Body of pancreas (tissue), 4 donors: ENCODE measurements around the gene ERBB4. TPM values are rescaled to one million over a fixed set of nuclear protein-coding genes. Genes with fewer than 3 reads are reported as not detected.

ENCODE experiments used
- ATAC-seq: fragments of 150-250 bp; one replicate; pipeline ENCODE4 v1.9.1; 2016
- DNase-seq, 4 donors: peaks; one replicate each; pipeline ENCODE4 v3.0.0-alpha.2; 2019
- H3K27ac ChIP-seq, 4 donors: fragments of 200-600 bp; sonication (generic); 1 replicate in 3 of 4; 2 replicates in 1 of 4; pipeline versions ENCODE4 v1.5.1 to v1.6.1; 2016 to 2019; ENCODE audit warnings: mild to moderate bottlenecking in 1 of 4, mixed read lengths in 1 of 4, moderate library complexity in 1 of 4
- H3K27me3 ChIP-seq, 2 donors: fragments of 200-600 bp; sonication (generic); one replicate each; pipeline ENCODE4 v1.6.0; 2016; ENCODE audit warnings: mild to moderate bottlenecking in 1 of 2
- H3K36me3 ChIP-seq, 2 donors: fragments of 200-600 bp; sonication (generic); replicated peaks in 1 of 2; 2 replicates each; pipeline ENCODE4 v1.5.1; 2016; ENCODE audit warnings: low read depth in 2 of 2; ENCODE audit not compliant: insufficient read depth in 1 of 2
- H3K4me1 ChIP-seq: fragments of 200-600 bp; sonication (generic); one replicate; pipeline ENCODE4 v1.6.0; 2016
- H3K4me3 ChIP-seq, 2 donors: fragments of 200-600 bp; sonication (generic); 1 replicate in 1 of 2; 2 replicates in 1 of 2; pipeline ENCODE4 v1.5.1; 2016 to 2019
- H3K9me3 ChIP-seq, 3 donors: fragments of 200-600 bp; sonication (generic); 1 replicate in 2 of 3; 2 replicates in 1 of 3; pipeline ENCODE4 v1.5.1; 2016
- POLR2A ChIP-seq, 3 donors: fragments of 450-650 bp; IDR thresholded peaks; one replicate each; pipeline ENCODE4 v1.6.1; 2016; ENCODE audit warnings: antibody characterized with exemption in 3 of 3, mild to moderate bottlenecking in 2 of 3
- WGBS, 2 donors: methylation state at CpG; one replicate each; pipeline ENCODE4 v1.1.5; 2017; 5-methylcytosine and 5-hydroxymethylcytosine counted together
- intact Hi-C: fragments of 100-400 bp; cut with DNase I; formaldehyde crosslinking; loops from one replicate; pipeline ENCODE4 v1.15.1; 2023
- total RNA-seq, 2 donors: library from RNA; depleted of rRNA; stranded (reverse); fragments of >200 nt; gene quantifications; one replicate each; pipeline ENCODE4 v1.1.0, GENCODE V29; 2016
- TF ChIP-seq, protein P1 (sequence below), 7 experiments: fragments of 450-650 bp in 4 of 7; fragments of 200-600 bp in 3 of 7; sonication (generic) in 3 of 7; IDR thresholded peaks; one replicate each; pipeline ENCODE4 v1.5.1; 2016 to 2019; ENCODE audit warnings: antibody characterized with exemption in 7 of 7

Gene ERBB4
- total RNA-seq, 2 donors from 2014 or later, result 1.6 to 4.4 TPM

DNA sequence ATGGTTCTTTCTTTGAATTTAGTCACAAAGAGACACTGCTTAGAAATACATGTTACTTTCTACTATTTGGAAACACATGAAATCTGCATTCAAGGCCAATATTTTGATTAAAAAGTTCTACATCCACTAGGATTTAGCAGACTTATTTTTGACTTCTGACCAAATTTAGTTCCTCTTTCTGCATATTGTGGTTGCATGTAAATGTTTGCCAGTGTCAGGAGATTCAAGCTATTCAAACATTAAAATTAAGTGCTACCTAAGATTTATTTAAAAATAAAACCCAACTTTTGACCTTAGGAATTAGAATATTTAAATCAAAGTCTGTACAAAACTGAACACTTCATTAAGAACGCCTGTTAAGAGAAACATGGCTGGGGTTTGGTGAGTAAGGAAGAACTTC lies 1091.1 kb downstream of the ERBB4 start:
- H3K4me1 ChIP-seq, result no peaks in the 10 kb centered on the region
- no peak for DNase-seq
- 67 to 77% methylated on average over 1 of the region's 1 CpG for WGBS, 2 donors

DNA sequence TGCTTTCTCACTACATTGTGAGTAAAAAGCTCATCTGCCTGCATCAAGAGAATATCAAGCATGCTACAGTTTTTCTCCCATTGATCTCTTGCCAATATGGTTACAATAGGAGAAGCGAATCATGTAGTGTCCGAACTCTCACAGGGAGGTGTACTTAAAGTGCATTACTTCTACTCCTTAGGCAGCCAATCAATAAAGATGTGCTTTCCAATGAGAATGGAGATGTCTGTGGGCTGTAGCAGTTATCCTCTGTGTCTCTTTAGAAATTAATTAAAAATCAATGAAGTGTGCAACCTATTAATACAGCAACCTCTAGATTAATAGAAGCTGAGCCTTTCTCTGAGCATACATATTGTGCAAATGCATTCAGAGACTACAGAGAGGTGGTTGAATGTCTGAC lies 1098.5 kb downstream of the ERBB4 start:
- 84 to 96% methylated on average over 2 of the region's 2 CpGs for WGBS, 2 donors
- TF ChIP-seq, protein P1, sequence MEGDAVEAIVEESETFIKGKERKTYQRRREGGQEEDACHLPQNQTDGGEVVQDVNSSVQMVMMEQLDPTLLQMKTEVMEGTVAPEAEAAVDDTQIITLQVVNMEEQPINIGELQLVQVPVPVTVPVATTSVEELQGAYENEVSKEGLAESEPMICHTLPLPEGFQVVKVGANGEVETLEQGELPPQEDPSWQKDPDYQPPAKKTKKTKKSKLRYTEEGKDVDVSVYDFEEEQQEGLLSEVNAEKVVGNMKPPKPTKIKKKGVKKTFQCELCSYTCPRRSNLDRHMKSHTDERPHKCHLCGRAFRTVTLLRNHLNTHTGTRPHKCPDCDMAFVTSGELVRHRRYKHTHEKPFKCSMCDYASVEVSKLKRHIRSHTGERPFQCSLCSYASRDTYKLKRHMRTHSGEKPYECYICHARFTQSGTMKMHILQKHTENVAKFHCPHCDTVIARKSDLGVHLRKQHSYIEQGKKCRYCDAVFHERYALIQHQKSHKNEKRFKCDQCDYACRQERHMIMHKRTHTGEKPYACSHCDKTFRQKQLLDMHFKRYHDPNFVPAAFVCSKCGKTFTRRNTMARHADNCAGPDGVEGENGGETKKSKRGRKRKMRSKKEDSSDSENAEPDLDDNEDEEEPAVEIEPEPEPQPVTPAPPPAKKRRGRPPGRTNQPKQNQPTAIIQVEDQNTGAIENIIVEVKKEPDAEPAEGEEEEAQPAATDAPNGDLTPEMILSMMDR (IDR thresholded peaks at IDR 0.05), result no peak
- intact Hi-C loops, result no loop called here
- H3K36me3 ChIP-seq, result no peaks in the 10 kb centered on the region
- H3K4me1 ChIP-seq, result no peaks in the 10 kb centered on the region
- H3K9me3 ChIP-seq, result no peaks in the 10 kb centered on the region
- ATAC-seq (no peak), DNase-seq (no peak)
- H3K4me3 ChIP-seq, result no peak overlapping the region
- no peak overlapping the region for H3K27ac ChIP-seq
- H3K27me3 ChIP-seq, result no peaks in the 10 kb centered on the region

More for the DNA sequence above, 1091.1 kb downstream of the ERBB4 start:
- Histone ChIP-seq H3K27ac (no peak overlapping the region), H3K36me3 (no peaks in the 10 kb centered on the region), H3K9me3 (no peaks in the 10 kb centered on the region), H3K27me3 (no peaks in the 10 kb centered on the region), H3K4me3 (no peak overlapping the region)
- intact Hi-C loops, result no loop called here
- no peak for TF ChIP-seq POLR2A (IDR thresholded peaks at IDR 0.05)
- TF ChIP-seq, protein P1 (IDR thresholded peaks at IDR 0.05), result no peak
- ATAC-seq, result no peak

DNA sequence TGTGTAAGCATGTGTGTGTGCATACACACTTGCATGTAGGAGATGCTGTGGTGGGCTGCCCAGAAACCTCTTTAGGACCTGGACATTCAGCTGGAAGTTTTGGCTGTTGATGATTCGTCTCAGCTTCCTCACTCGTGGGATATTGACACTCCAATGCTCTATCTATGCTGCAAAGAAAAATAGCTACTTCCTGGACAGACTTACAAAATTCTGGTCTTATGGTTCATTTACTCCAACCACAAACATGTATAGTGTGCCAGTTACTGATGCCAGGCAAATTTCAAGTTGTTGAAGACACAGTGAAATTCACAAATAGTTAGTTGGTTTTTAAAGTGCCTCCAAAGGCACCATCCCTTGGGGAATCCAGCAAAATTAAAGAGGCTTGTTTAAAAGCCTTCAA lies 1099.6 kb downstream of the ERBB4 start:
- WGBS, 2 donors, result 33 to 61% methylated on average over 2 of the region's 2 CpGs
- H3K27ac ChIP-seq, result no peak overlapping the region
- intact Hi-C loops, result no loop called here

DNA sequence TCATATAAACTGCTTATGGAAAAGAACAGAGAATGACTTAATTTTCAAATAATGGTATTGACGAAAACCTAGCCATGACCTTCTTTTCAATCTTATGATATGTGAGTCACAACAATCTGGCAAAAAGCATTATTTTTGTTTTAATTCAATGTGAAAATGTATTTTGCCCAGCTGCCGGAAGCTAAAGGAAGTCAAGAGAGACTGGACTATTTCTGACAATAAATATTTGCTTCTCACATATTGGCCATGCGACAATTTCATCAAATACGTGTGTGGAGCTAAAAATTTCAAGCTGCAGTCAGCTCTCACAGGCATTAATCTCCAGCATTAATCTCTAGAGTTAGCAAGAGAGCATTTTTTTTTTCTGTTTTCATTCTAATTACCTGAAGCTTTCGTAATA lies 1101.2 kb downstream of the ERBB4 start:
- ATAC-seq (no peak), DNase-seq (no peak)
- Histone ChIP-seq H3K4me1 (no peaks in the 10 kb centered on the region), H3K36me3 (no peaks in the 10 kb centered on the region), H3K27ac (no peak overlapping the region), H3K4me3 (no peak overlapping the region), H3K9me3 (no peaks in the 10 kb centered on the region), H3K27me3 (no peaks in the 10 kb centered on the region)
- WGBS, 2 donors, result 57 to 61% methylated on average over 5 of the region's 5 CpGs
- TF ChIP-seq, protein P1 (IDR thresholded peaks at IDR 0.05), result no peak
- no peak for TF ChIP-seq POLR2A (IDR thresholded peaks at IDR 0.05)
- intact Hi-C loops, result no loop called here

More for the DNA sequence above, 1099.6 kb downstream of the ERBB4 start:
- Histone ChIP-seq H3K9me3 (no peaks in the 10 kb centered on the region), H3K36me3 (no peaks in the 10 kb centered on the region), H3K4me3 (no peak overlapping the region), H3K4me1 (no peaks in the 10 kb centered on the region), H3K27me3 (no peaks in the 10 kb centered on the region)
- TF ChIP-seq POLR2A (IDR thresholded peaks at IDR 0.05), result no peak
- TF ChIP-seq, protein P1 (IDR thresholded peaks at IDR 0.05), result no peak
- ATAC-seq (no peak), DNase-seq (no peak)

DNA sequence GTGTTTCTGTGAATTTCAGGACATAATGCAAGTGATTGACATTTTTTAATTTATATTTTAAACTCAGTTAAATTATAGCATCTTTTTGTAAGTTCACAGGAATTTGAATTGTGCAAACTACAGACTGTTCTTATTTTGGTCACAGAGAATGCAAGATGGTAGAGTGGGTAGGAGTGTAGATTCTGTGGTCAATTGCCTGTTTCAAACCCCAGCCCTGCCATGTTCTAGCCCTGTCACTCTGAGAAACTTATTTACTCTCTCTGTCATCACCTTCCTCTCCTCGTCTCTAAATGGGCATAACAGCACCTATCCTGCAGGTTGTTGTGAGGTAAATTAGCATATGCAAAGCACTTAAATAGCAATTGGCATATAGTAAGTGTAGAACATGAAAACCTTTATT lies 1102.4 kb downstream of the ERBB4 start:
- WGBS, 2 donors, result 49 to 62% methylated on average over 1 of the region's 1 CpG
- ATAC-seq (no peak), DNase-seq (no peak)
- H3K27ac ChIP-seq, result no peak overlapping the region
- H3K36me3 ChIP-seq, result no peaks in the 10 kb centered on the region
- H3K27me3 ChIP-seq, result no peaks in the 10 kb centered on the region
- no peak for TF ChIP-seq POLR2A (IDR thresholded peaks at IDR 0.05)
- TF ChIP-seq, protein P1 (IDR thresholded peaks at IDR 0.05), result no peak
- no peak overlapping the region for H3K4me3 ChIP-seq
- intact Hi-C loops, result no loop called here
- H3K4me1 ChIP-seq, result no peaks in the 10 kb centered on the region
- H3K9me3 ChIP-seq, result no peaks in the 10 kb centered on the region
